ENCODE data around the gene TMED10. TPM values are rescaled to one million over a fixed set of nuclear protein-coding genes. Genes with fewer than 3 reads are reported as not detected.
A peak's percentile ranks its signal among the peaks of the same experiment; 100 is the strongest.
"Not testable (repeated sequence)": the region's sequence is repeated elsewhere in the genome, so short reads cannot be mapped to it uniquely, and the experiment has no call there.

Gene TMED10
- total RNA-seq, 1 donor from 2014 or later = 122 TPM

DNA sequence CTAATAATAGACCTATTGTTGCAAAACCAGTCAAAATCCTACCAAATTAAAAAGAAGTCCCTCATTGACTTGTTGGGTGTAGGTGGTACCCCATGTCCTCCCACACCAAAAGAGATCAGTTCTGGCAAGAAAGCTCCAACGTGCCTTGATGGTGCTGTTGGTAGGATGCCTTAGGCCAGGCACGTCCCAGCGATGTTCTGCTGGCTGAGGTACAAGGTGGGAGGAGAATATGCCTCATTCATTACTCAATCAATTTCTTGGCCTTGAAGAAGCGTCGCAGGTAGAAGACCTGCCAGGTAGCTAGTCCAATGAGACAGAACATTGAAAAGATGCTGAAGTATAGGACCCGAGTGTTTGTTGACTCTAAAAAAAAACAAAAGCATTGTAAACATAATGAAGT is 41.8 kb downstream of the TMED10 start:
- TF ChIP-seq, protein P1, sequence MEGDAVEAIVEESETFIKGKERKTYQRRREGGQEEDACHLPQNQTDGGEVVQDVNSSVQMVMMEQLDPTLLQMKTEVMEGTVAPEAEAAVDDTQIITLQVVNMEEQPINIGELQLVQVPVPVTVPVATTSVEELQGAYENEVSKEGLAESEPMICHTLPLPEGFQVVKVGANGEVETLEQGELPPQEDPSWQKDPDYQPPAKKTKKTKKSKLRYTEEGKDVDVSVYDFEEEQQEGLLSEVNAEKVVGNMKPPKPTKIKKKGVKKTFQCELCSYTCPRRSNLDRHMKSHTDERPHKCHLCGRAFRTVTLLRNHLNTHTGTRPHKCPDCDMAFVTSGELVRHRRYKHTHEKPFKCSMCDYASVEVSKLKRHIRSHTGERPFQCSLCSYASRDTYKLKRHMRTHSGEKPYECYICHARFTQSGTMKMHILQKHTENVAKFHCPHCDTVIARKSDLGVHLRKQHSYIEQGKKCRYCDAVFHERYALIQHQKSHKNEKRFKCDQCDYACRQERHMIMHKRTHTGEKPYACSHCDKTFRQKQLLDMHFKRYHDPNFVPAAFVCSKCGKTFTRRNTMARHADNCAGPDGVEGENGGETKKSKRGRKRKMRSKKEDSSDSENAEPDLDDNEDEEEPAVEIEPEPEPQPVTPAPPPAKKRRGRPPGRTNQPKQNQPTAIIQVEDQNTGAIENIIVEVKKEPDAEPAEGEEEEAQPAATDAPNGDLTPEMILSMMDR (conservative IDR thresholded peaks at IDR 0.05; ENCODE audit: low read depth, low read length) = no peak
- DNase-seq (ENCODE audit: low read depth) = no peak

DNA sequence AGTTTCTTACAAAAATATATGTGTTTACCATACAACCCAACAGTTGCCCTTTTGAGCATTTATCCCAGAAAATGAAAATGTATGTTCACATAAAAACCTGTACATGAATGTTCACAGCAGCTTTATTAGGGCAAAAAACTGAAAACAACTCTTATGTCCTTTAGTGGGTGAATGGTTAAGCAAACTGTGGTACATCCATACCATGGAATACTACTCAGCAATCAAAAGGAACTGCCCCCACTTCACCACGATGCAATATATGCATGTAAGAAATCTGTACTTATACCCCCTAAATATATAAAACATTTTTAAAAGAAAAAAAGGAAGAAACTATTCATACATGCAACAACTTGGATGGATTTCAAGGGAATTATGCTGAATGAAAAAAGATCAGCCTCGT is 42.8 kb downstream of the TMED10 start:
- H3K4me3 ChIP-seq (ENCODE audit: low read depth, low read length) = no peak overlapping the region
- TF ChIP-seq, protein P1 (conservative IDR thresholded peaks at IDR 0.05; ENCODE audit: low read depth, low read length) = no peak
- DNase-seq (ENCODE audit: low read depth) = no peak

More for the DNA sequence above, 41.8 kb downstream of the TMED10 start:
- no peak overlapping the region for H3K4me3 ChIP-seq (ENCODE audit: low read depth, low read length)

DNA sequence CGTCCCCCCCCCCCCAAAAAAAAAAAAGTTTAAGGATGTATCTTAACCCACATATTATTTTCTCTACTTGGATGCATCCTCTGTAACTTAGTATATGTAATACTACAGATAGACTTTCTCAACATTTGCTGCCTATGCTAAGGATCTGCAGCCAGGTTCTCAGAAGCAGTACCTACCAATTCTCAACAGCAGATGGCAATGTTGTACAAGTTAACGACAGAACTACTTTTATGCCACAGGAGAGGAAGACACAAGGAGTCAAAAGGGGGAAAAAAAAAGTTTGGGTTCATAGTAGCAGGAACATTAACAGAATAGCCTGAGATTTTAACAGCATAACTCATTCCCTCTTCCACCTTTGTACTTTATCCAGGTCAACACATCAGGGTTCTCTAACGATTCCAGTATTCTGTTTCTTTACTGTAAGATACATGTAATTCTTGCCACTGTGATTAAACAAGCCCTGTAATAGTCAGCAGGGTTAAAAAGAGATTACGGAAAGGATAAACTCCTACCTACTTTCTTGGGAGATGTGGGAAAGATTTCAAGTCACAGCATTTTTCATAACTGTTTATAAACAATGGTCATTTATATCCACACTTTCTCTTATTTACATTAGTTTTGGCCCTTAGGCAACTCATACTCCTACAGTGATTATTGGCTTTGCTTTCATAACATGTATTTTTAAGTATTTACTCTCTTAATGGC is 43.9 kb downstream of the TMED10 start:
- TF ChIP-seq, protein P1 (conservative IDR thresholded peaks at IDR 0.05; ENCODE audit: low read depth, low read length) = peak; percentile 76
- DNase-seq (ENCODE audit: low read depth) = no peak
- H3K4me3 ChIP-seq (ENCODE audit: low read depth, low read length) = no peak overlapping the region

DNA sequence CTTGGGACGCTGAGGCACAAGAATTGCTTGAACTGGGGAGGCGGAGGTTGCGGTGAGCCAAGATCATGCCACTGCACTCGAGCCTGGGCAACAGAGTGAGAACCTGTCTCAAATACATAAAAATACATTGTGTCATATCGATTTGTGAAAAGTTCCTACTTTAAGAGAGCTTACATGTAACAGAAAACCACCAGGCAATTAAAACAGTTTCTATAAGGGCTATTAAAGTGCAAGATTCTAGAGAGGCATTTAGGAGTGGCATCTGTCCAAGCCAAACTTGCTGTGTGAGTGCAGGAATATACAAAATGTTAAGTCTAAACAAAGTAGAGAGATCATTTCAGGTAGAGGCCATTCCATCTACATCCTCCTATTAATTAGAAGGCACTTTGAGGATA is 47.8 kb downstream of the TMED10 start:
- TF ChIP-seq, protein P1 (conservative IDR thresholded peaks at IDR 0.05; ENCODE audit: low read depth, low read length) = no peak
- no peak overlapping the region for H3K4me3 ChIP-seq (ENCODE audit: low read depth, low read length)
- DNase-seq (ENCODE audit: low read depth) = no peak

DNA sequence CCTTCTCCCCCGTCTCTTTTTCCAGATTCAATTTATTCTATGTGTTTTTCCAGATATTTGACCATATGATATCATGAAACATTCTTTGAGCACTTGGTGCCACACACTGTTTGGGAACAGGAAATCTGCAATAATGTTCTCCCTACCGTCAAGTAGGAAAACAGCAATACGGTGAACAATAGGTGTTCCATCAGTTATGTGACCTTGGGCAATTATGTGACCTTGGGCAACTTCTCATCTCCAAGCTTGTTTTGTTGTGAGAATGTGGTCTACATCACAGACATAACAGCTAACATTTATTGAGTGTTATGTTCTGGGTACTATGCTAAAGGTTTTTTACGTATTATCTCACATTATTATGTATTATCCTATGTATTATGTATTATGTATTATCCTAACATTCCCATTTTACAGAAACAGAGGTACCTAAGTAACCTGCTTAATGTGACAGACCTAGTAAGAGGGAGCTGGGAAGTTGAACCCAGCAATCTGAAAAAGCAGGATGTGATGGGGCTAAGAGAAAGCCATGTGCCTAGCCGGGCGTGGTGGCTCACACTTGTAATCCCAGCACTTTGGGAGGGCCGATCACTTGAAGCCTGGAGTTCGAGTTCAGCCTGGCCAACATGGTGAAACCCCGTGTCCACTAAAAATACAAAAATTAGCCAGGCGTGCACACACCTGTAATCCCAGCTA is 48.4 kb downstream of the TMED10 start:
- H3K4me3 ChIP-seq (ENCODE audit: low read depth, low read length) = peak overlapping the region; percentile 74
- TF ChIP-seq, protein P1 (conservative IDR thresholded peaks at IDR 0.05; ENCODE audit: low read depth, low read length) = no peak
- DNase-seq (ENCODE audit: low read depth) = no peak

DNA sequence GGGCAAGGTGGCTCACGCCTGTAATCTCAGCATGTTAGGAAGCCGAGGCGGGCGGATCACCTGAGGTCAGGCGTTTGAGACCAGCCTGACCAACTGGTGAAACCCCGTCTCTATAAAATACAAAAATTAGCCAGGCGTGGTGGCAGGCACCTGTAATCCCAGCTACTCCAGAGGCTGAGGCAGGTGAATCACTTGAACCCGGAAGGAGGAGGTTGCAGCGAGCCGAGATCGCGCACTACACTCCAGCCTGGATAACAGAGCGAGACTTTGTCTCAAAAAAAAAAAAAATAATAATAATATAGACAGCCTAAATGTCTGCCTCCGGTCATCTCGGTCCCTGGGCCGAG is 49.0 kb downstream of the TMED10 start:
- DNase-seq (ENCODE audit: low read depth) = not testable (repeated sequence)
- peak overlapping the region; percentile 74 for H3K4me3 ChIP-seq (ENCODE audit: low read depth, low read length)

DNA sequence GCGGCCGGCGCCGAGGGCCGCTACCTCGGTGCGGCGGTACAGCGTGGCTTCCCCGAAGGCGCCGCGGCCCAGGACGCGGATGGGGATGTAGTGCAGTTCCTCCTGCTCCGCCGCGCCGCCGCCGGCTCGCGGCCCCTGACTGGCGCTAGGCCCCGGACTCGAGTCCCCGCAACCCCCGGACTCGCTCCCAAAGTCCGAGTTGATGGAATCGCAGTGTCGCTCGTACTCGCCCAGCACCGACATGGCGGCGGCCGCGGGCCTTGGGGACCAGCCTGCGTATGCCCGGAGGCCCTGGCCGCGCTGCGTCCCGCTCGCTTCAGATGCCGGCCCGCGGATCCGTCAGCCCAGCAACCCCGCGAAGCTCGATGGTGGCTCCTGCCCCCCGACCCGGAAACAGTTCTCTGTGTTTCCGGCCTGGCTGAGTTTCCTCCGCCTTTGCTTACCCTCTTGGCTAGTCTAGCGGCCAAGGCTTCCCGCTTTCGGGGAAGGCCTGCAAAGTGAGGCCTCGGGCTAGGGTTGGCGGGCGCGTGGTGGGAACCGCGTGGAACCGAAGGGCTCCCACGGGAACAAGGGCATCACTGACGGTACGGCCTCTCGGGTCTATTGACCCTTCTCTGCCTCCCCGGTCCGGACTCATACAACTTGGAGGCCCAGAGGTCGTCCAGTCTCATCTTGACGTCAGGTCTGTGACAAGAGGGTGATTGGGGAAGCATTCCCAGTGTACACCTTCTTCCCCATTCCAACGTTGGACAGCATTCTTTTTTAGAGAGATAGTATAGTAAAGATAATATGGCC is 49.5 kb downstream of the TMED10 start, which contains the start of gene NEK9:
Gene NEK9, minus strand, starts transcription at position 370 of the 795 bp plus-strand sequence. Its CDS starts 127 bp downstream, at position 243.
- TF ChIP-seq, protein P1 (conservative IDR thresholded peaks at IDR 0.05; ENCODE audit: low read depth, low read length) = no peak
- no peak for DNase-seq (ENCODE audit: low read depth)
- peak within 1 kb of the TSS; percentile 74 for H3K4me3 ChIP-seq (ENCODE audit: low read depth, low read length)

Data from epithelial cell of proximal tubule (primary cell).